ENCODE data around the gene LRTM2.

- TF ChIP-seq CTCF (conservative IDR thresholded peaks at IDR 0.05; ENCODE audit: low read length) (no peak), EZH2phosphoT487 (IDR thresholded peaks at IDR 0.05; ENCODE audit: borderline replicate concordance, low read depth, low read length) (no peak)
These were observed 52.1 kb downstream of the LRTM2 start for GRCh38 chr12:1872448-1872847.
